Small intestine (tissue), 4 donors: Measurements from ENCODE around the gene CDK17. TPM values are rescaled to one million over a fixed set of nuclear protein-coding genes. Genes with fewer than 3 reads are reported as not detected.

Source experiments
- polyA plus RNA-seq, 4 donors: library from polyadenylated mRNA; stranded (reverse) in 3 of 4; unstranded in 1 of 4; fragments of 200-250 nt in 3 of 4; fragments of 120-200 nt in 1 of 4; gene quantifications; one replicate each; pipeline versions ENCODE4 v1.2.1 to v1.2.3, GENCODE V29; 2013
- donor health status: healthy with polysubstance abuse.
- donor health status: Bipolar disorder and iron deficiency.
- donor health status: healthy.

The CDK17 gene
- polyA plus RNA-seq, 4 donors = 7.6 to 29.8 (median 8.4) TPM

Other genes with a start within 250 kb of the CDK17 start
- gene ELK3, start 206.1 kb downstream of the CDK17 start, polyA plus RNA-seq = 10 to 100 TPM in 2 of 4 donors, 1 to 10 TPM in 1, under 1 TPM in 1; 0.67 to 15.9 (median 10.8) TPM
- under 1 TPM in 2 of 4 donors, not detected in 2; 0.10 to 0.31 TPM for gene CFAP54, start 89.1 kb upstream of the CDK17 start, polyA plus RNA-seq